GM21515 (cell line): Measurements from ENCODE around the gene NUP98.
"Not testable (repeated sequence)": the region's sequence is repeated elsewhere in the genome, so short reads cannot be mapped to it uniquely, and the experiment has no call there.

Experiments used
- ATAC-seq: cut with Tn5 transposase; IDR thresholded peaks from one replicate; pipeline ENCODE4 v1.9.1; 2021; ENCODE audit not compliant: unreplicated experiment

The NUP98 gene

DNA sequence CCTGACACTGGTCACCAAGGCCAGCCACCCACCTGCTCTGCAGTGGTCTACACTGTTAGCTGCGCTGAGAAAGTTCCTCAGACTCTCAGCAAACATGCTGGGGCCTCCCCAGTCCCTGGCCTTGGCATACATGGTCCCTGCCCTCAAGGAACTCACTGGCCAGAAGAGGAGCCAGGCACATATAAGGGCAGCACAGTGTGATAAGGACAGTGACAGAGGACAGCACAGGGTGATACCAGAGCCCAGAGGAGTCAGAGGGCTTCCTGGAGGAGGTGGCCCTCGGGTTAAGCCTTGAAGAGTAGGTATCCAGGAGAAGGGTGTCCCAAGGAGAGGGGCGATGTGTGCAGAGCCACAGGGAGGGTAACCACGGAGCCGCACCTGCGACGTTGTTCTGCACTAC lies 151.8 kb downstream of the NUP98 start:
- ATAC-seq: no peak

DNA sequence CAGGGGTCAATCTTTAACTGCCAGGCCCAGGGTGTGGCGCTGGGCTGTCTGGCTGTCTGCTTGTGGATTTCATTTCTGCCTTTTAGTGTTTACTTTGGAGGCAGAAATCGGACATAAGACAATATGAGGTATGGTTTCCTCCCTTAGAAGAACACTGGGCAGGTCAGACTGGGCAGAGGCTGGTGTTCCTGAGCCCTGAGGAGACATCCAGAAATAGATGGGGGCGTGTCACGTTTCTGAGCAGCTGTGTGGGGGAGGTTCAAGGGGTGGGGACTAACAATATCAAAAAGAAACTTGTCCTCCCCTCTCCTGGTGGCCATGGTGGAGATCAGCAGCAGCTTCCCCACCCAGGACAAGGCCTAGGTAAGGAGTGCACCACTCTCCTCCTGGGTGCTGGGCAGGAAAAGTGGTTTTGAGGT lies 152.5 kb downstream of the NUP98 start, which contains the start of gene ART1:
Gene ART1, plus strand, starts transcription at position 312 of the 419 bp plus-strand sequence. CDS start 14,086 bp downstream, outside the sequence.
- no peak for ATAC-seq

DNA sequence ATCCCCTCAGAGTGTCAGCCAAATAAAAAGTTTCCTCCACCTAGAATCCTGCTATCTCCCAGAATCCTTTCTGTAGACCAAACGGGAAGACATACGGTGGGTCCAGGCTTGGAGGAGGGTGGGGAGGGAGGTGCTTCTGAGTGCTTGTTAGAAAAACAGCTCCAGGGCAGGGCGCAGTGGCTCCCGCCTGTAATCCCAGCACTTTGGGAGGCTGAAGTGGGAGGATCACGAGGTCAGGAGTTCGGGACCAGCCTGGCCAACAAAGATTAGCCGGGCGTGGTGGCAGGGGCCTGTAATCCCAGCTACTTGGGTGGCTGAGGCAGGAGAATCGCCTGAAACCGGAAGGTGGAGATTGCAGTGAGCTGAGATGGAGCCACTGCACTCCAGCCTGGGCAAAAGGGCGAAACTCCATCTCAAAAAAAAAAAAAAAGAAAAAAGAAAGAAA lies 154.2 kb downstream of the NUP98 start:
- ATAC-seq: not testable (repeated sequence)

DNA sequence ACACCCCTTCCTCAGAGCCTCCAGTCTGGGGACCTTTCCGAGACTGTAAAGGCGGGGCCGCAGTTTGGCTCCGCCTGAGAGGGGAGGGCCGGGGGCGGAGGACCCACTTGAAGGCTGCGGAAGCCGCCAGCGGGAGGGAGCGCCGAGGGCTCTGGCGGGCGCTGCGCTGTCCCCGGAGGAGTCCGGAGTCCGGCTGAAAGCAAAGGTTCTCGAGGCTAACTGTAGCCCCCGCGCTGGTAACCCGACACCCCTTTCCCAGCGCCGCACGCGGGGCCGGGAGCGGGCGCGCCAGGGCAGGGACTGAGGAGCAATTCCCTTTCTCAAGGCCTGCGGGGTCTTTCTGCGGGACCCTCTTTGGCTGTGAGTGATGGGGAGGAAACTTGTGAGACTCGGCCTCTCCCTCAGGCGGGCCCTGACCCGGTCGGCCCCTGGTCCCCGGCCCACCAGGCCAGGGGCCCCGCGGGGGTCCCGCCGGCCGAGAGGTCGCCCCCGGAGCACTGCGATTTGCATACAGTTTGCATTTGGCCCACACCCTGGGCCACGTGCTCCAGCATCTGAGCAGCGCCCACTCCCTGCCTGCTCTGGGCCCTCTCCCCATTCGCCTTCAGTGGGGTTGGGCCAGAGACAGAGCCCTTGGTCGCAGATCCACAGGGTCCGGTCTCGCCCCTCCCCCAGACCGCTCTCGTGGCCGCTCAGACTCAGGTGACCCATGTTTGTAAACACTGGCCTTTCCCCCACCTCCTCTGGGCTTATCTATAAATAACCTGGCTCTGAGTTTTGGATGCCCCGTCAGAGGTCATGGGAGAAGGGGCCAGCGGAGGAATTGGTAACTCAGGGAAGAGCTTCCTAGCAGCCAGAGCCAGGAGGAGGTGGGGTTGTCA lies 155.0 kb downstream of the NUP98 start:
- ATAC-seq: no peak

DNA sequence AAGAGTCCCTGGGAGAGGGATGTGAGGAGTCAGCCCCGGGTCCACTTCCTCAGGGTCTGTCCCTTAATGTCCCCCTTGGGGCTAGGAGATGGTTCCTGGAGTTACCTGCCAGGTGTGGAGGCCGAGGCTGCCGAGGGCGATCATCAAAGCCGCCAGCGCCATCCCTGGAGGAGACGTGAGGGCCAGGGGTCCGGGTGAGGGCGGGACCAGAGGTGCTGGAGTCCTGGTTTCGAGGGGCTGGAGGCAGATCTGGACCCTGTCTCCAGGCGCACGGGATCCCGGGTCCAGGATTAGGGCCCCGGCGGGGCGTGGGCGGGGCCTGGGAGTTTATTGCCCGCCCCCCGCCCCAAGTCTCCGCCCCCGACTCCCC lies 155.7 kb downstream of the NUP98 start, which contains the start of gene ART5:
Gene ART5, minus strand, starts transcription at position 292 of the 370 bp plus-strand sequence. Its CDS starts 130 bp downstream, at position 162.
- no peak for ATAC-seq

DNA sequence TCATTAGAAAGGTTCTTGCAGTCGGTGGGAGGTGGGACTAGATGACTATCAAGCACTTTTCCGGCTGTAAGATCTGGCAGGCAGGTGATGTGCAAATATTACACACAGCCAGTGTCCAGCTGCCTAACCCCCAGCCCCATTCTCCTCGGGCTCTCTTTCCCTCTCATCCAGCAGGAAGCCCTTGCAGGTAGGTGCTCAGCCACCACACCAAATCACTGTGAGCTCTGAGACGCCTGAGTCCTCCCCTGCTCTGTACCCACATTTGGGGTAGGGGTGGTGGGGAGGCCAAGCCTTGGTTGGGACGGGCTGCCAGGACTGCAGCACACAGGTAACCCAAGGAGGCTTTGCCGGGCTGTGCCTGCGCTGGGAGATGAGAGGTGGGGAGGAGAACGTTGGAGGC lies 156.2 kb downstream of the NUP98 start:
- ATAC-seq: no peak

DNA sequence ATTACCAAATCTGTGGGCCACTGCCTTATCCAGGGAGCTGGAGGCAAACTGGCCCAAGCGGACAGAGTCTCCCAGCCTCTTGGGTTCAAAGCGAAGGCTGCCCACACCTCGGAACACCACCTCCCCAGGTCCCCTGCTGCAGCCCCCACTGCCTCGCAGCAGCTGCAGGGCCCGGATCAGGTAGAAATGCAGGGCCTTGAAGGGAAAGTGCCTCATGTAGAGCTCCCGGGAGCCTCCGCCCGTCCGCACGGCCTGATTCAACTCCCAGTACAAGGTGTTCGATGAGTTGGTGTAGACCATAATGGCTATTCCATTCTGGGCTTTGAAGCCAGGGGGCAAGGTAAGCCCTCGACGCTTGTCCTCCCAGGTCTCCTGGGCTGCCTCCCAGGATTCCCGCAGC lies 157.5 kb downstream of the NUP98 start:
- ATAC-seq: no peak

DNA sequence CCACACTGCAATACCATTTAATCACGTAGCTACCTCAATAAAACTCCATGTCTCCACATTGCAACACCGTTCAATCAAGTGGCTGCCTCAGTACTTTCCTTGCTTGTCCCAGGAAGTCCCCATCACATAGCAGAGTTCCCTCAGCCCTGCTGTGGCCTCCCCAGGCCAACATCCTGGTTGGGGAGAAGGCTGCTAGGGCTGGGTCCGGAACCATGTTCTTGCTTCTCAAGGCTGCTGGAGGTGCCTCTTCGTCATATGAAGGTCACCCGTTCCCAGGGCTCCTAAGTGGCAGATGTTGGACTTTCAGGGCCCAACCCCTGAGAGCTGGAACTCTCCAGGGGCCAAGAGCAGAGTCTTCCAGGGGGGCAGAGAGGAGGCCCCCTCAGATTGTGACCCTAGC lies 158.8 kb downstream of the NUP98 start:
- no peak for ATAC-seq

DNA sequence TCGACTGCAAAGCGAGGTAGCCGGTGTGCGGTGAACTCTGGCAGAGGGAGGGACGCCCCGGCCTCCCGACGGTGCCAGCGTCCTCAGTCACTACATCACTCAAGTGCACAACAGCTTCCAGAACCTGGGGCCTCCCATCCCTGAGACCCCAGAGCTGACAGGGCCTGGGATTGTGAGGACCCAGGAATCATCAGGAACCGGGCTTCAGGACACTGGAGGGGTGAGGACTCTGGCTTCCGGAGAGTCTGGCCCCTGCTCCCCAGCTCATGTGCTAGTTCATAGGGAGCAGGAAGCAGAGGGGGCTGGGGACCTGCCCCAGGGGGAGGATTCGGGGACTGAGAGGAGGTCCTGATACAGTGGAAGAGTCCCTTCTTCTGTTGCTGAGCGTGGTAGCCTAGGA lies 160.2 kb downstream of the NUP98 start:
- no peak for ATAC-seq

DNA sequence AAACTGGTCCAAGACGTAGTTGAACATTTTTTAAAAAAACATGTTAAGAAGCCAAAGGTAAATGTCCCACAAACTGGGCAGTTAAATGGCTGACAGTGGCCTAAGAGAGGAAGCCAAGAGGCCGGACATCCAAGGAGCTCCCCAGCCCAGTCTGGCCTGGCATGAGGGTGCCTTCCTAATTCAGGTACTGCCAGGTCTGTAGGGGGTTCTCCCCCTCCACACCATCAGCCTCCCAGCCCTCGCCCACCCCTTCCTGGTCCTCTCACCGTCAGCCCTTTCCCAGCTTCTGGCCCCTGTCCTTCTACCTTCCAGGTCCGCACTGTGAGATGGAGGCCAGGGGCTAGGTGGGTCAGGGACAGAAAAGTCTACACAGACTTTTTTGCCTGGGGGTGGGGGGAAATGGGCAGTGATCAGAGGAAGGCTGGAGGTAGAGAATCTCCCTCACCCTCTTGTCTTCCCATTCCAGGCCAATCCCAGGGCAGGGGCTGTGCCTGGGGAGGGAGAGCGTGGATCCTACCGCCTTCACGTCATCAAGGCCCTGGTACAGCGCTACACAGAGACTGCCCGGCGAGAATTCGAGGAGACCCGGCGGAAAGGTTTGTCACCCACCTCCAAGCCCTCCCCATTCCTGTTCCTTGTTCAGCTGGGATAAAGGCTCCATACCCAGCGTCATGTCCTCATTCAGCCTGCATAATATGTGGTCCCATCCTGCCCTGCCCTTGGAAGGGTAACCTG lies 161.5 kb downstream of the NUP98 start:
- no peak for ATAC-seq

DNA sequence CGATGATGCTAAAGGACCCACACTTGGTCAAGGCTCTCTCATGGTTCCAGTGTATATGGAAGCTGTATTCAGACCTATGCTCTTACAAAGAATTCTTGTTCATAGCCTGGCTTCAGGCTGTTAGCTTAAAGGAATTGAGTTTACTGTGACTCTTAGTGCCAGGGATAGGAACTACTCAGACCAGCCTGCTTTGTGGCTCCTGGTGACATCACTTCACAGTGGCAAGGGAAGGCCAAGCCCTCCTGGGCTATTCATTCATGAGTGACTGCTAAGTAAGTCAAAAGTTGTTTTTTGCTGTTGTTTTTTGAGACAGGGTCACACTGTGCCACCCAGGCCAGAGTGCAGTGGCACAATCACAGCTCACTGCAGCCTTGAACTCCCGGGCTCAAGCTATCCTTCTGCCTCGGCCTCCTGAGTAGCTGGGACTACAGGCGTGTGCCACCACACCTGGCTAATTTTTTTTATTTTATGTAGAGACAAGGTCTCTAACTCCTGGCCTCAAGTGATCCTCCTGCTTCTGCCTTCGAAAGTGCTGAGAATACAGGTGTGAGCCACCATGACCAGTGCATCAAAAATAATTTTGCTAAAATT lies 165.2 kb downstream of the NUP98 start:
- ATAC-seq: no peak

DNA sequence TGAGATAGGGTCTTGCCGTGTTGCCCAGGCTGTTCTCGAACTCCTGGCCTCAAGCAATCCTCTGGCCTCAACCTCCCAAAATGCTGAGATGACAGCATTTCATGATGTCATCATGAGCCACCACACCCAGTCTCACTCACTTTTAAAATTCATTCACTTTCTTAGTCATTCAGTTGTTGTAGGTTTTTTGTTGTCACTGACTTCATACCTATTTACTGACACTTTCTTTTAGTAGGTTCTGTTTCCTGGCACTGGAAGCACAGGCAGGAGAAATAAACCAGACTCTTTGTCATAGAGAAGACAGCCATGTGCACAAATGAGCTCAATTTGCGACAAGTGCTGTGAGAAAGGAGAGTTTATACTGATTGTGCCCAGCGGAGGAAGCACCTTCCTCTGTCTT lies 166.0 kb downstream of the NUP98 start:
- no peak for ATAC-seq

DNA sequence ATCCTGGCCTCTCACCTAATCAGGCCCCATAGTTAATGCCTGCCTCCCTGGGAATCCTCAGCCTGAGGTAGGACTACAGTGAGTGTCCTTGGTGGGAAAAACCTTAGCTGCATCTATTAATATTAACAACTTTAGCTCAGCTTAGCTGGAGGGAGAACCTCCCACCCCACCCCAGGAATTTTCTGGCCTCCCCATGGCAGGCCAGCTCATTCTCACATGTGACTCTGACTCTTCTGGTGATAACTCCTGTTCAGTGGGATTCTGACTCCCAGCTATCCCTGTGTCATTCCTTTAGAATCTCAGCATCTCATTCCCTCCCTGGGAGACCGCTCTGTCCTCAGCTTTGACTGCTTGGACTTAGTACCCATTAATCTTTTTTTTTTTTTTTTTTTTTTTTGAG lies 170.1 kb downstream of the NUP98 start:
- no peak for ATAC-seq

DNA sequence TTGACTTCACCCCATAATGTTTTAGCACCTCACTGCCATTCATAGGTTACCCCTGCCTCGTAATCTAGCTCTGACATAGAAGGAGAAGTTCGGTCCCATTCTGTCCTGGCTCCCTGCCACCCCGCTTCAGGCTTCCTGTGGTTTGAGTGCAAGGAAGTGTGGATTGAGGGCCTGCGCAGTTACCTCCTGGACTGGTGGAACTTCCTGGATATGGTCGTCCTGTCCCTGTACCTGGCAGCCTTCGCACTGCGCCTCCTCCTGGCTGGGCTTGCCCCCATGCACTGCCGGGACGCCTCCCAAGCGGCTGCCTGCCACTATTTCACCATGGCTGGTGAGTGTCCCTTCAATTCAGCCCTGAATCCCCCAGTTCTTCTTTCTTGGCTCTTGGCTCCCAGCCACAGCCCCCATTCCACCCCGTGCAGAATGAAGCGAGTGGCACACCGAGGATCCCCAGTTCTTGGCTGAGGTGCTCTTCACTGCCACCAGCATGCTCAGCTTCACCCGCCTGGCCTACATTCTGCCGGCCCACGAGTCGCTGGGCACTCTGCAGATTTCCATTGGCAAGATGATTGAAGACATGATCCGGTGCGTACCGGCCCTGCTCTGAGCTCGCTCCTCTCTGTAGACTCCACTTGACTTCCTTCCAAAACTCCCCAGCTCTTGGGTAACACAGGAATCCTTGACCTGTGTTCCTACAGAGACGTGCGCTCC lies 170.9 kb downstream of the NUP98 start:
- ATAC-seq: no peak
